ENCODE results near the gene SLC4A2.

The SLC4A2 gene

DNA sequence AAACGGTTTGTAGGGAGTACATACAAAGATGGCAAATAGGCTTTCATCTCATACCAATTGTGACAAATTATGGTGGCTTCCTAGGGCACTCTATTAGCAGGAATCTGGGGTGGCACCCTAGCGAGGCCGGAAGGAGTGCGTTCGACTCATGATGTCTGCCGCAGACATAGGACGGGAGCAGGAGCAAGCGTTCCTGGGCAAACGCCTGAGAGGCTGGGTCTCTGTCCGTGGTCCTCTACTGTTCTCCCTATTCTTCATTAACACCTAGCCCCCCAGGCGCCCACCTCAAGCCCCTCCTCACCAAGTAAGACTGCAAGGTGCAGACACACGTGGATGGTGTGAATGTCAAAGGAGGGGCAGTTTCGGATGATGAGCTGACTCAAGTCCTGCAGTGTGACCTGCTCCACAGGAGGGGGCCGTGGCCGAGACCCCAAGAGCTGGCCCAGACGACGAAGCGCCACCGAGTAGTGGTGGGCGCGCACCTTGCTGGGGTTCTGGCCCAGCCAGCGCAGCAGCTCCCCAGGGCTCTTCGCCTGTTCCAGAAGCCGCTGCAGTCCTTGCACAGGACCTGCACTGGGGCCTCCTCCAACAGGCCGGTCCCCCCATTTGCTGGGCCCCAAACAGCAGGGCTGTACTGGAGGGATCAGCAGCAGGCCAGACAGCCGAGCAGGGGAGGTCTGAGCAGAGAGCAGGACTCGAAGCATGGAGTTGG, 20.0 kb downstream of the SLC4A2 start:
- no peak for DNase-seq (ENCODE audit: low read depth in 2 of 2, low spot score in 1 of 2)

DNA sequence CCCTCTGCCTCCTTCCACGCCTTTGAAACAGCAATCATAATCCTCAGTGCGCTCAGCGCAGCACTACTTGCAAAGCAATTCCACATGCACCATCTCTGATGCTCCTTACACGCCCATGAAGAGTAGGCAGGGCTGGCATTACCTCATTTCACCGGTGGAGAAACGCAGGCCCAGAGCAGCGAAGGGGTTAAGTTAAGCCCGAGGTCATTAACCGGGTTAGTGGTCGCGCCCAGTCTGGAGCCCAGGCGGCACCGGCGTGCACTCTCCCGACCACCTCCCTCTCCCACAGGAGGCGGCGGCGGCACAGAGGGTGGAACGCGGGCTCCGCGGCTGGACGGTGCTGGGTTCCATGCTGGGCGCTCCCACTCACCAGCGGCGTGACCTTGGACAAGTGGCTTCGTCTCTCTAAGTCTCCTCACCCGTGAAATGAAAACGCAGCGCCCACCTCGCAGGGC, 20.7 kb downstream of the SLC4A2 start:
- DNase-seq (ENCODE audit: low read depth in 2 of 2, low spot score in 1 of 2), result no peak

- DNase-seq (ENCODE audit: low read depth in 2 of 2, low spot score in 1 of 2), result peak; percentile 59 to 73
These were observed 21.3 kb downstream of the SLC4A2 start, which contains the start of gene FASTK for GRCh38 chr7:151080522-151081169. Gene FASTK (minus strand): TSS chr7:151080809. CDS start chr7:151080766, 43 bp downstream.

DNA sequence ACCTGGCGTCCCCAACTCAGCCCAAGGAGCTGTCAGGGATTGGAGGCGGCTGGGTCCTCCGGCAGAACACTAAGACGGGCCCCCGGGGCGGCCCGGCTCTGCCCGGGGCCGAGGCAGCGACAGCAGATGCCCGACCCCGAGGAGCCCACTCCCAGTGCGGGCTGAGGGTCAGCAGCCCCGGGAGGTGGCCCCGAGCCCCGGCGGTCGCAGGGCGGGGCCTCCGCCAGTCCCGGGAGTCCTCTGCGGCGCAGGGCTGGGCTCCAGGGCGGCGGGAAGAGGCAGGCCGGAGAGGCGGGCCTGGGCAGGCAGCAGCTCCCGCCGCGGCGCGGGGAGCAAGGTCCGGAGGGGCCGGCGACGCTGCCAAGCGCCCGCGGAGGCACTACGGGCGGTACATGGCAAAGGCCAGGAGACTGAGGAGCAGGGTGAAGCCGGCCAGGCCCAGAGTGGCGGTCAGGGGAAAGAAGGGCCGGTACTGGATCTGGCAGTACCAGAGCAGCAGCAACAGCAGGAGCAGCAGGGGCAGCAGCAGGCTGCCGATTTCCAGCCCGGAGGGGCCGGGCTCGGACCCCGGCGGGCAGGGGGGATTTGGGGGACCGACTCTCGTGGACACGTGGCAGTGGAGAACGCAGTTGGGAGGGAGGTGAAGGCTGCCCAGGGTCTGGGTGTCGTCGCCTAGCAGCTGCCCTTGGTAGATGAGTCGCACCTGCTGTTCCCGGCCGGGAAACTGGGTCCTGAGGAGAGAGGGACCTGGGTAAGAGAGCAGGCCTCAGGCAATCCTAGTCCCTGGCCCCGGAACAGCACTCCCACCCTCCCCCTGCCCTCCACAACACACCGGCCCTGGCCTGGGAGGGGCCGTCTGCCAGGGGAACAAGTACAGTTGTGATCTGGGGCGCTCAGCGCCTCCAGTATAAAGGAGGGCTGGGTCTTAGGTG, 22.0 kb downstream of the SLC4A2 start:
- no peak for DNase-seq (ENCODE audit: low read depth in 2 of 2, low spot score in 1 of 2)

DNA sequence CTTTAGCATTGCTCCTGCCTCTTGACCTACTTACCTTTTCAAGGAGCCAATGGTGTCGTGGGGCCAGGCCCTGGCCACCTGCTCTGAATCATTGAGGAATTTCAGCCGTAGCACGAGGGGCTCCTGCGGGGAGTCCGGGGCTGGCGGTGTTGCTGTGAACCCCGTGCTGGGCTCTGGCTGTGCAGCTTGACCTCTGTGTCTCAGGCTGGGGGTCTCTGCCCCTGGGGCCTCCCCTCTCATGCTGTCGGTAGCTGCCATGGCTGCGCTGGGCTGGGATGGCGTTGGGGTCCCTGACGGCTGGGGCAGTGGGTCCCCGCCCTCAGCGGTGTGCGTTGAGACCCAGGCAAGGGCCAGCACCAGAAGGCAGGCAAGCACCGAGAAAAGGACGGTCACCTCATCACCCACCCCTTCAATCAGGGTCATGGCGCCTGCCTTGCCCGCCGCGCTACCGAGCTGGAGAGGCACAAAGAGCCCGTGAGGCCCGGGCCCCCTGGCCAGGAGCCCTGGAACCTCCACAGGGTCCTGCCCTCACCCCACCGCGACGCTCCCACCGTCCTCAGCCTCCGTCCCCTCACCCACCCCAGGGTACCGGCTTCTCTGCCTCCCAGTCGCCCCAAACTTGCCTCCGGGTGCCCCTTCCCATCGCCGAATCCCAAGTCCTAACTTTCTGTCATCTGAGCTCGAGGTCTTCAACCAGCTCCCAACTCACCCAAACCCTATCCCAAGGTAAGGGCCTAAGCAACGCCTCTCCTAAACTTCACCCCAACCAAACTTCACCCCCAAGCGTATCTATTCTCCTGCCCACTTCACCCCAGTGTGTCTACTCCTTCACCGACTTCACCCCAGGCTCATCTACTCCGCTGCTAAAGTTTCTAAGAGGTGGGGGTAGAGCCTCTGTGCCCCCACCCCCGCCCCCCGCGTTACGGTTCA, 23.0 kb downstream of the SLC4A2 start:
- DNase-seq (ENCODE audit: low read depth in 2 of 2, low spot score in 1 of 2), result no peak

GRCh38 chr7:151083071-151083823, 23.9 kb downstream of the SLC4A2 start, which contains the start of gene TMUB1:
Gene TMUB1 (minus strand): TSS chr7:151083493. CDS start chr7:151082563, 930 bp downstream.
- DNase-seq (ENCODE audit: low read depth in 2 of 2, low spot score in 1 of 2), result peak; percentile 62 to 74

DNA sequence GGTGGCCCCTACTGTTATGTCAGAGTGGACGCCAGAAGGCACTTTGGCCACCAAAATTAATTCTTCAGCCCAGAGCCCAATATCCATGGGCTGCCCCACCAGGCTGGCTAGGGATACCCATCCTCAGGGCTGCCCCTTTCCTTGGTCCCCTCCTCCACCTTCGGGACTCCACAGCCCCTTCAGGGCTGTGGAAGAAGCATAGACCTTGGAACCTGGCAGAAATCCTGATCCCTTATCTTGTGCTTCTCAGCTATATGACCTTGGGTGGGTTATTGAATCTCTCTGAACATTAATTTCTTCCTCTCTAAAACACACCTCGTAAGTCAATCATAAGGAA, 24.4 kb downstream of the SLC4A2 start:
- no peak for DNase-seq (ENCODE audit: low read depth in 2 of 2, low spot score in 1 of 2)

DNA sequence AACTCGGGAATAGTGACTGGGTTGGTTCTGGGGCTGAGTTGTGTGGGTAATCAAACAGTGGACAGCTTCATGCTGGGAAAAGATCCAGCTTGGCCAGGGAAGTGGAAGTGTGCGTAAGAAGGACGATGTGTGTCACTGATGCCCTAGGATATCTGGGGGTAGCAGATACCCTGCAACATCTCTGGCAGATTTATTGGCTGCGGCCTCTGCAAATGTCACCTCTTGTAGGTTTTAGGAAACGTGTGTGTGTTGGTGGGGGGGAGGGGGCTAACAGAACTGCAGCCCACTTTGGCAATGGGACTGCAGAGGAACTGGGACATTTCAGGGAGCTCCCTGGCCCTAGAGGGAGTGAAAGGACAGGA, 25.9 kb downstream of the SLC4A2 start:
- no peak for DNase-seq (ENCODE audit: low read depth in 2 of 2, low spot score in 1 of 2)

DNA sequence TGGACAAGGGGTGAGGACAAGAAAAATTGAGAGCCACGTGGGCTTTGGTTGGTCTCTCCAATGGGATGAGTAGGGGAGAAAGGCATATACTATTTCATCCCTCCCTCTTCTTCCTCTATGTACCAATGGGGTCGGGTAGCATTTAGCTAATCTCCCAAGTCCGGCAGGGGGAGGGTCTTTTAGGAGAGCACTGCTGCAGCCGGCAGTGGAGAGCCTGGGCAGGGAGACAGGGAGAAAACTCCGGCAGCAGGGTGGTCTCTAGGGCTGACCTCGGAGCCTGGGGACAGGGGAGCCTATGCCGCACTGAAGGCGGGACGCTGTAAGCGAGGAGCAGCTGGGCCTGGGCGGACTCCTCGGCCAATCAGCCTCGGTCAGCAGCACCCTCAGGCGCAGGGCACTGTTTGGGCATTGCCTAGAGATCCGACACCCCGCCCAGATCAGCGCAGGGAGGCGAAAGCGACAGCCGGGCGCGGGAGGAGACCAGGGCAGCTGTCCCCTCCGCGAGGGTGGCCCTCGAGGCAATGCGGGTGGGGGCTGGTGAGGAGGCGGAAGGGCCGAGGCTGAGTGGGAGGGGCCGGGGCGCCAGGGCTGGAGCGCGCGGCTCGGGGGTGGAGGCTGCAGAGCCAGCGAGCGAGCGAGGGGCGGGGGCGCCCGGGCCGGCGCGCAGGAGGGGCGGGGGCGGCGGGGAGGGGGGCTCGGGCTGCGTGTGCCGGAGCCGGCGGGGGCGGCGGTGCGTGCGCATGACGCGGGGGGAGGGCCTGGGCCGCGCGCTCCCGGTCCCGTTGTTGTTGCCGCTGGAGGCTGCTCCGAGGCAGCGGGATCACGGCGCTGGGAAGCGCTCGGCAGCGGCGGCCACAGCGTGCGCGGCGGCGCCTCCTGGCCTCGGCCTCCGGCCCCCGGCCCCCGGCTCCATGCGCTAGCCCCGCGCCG, 26.6 kb downstream of the SLC4A2 start, which contains the start of gene AGAP3:
Gene AGAP3, plus strand, starts transcription at position 785 of the 930 bp plus-strand sequence. CDS start 267 bp downstream, outside the sequence.
- no peak for DNase-seq (ENCODE audit: low read depth in 2 of 2, low spot score in 1 of 2)

DNA sequence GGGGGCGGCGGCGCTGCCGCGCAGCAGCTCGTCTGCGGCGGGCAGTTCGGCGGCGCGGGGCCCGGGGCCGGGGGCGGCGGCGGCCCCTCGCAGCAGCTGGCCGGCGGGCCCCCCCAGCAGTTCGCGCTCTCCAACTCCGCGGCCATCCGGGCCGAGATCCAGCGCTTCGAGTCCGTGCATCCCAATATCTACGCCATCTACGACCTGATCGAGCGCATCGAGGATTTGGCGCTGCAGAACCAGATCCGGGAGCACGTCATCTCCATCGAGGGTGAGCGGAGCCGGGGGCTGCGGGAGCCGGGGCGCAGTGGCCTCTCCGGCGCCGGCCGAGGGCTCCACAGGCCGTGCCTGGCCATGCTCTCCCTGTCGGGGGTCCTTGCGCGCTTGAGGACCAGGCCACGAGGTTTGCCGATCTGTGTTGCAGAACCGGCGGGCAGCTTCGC, 27.4 kb downstream of the SLC4A2 start:
- no peak for DNase-seq (ENCODE audit: low read depth in 2 of 2, low spot score in 1 of 2)

- no peak for DNase-seq (ENCODE audit: low read depth in 2 of 2, low spot score in 1 of 2)
These were observed 28.0 kb downstream of the SLC4A2 start for GRCh38 chr7:151087245-151088018.

DNA sequence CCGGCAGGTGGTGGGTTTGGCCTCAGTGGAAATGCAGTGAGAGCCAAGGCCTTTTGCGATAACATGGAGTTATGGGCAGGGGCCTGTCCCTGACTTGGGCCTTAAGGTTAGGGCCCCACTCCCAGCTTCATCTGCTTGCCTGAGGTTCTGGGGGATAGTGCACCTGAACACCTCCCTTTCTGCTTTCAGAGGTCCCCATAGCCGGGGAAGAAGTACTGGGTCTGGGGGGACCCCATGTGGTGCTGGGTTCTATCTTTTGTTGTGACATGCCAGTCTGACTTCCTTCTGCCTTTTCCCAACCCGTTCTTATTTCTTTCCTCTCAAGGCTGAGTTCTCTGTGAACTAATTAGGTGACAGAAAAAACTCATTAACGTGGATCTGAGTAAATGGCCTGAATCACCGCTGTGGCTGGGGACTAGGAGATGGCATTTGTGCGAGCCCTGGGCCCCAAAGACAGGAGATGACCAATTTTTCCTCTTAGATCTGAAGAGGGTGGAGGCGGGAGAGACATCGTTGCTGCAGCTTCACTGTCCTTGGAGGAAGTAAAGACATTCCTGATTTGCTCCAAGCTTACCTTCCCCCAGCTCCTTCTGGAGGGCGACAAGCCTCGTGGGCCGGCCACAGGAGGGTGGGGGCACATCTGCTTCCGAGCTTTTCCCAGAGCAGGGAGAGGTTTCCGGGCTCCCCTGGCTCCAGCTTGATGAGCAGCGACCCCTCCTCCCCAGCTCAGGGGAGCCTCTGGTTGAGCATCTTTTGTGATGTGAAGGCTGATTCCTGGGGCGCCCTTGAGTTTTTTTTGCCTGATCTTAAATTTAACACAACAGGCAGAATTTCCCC, 28.8 kb downstream of the SLC4A2 start:
- no peak for DNase-seq (ENCODE audit: low read depth in 2 of 2, low spot score in 1 of 2)

GRCh38 chr7:151088856-151089699, 29.7 kb downstream of the SLC4A2 start:
- no peak for DNase-seq (ENCODE audit: low read depth in 2 of 2, low spot score in 1 of 2)

- no peak for DNase-seq (ENCODE audit: low read depth in 2 of 2, low spot score in 1 of 2)
These were observed 30.7 kb downstream of the SLC4A2 start for GRCh38 chr7:151089893-151090730.

DNA sequence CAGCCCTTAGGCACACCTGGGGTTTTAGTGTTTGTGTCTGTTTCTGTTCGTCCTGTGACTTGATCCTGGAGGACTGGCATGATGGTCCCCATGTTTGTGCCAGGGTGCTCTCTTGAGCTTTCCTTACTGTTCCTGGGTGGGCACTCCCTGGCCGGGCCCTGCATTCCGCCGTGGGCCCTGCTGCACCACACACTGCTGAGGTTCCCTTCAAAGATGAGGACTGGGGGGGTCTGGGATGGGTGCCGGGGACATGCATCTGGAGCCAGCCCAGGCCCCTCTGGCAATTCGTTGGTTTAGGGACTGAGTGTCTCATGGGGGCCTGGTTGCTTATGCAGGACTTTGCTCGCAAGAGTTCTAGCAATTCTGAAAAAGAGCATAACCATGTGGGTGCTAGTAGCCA, 31.6 kb downstream of the SLC4A2 start:
- DNase-seq (ENCODE audit: low read depth in 2 of 2, low spot score in 1 of 2), result no peak
